WI38 (cell line): ENCODE results near the gene NUP214.
A peak's percentile ranks its signal among the peaks of the same experiment; 100 is the strongest.

Experiments
- H3K4me3 ChIP-seq: 2 replicates; pipeline ENCODE4 v1.5.1; 2011; ENCODE audit warnings: low read depth, mild to moderate bottlenecking, control low read depth, low read length
- TF ChIP-seq, protein P1 (sequence below): IDR thresholded peaks from 2 replicates; pipeline ENCODE4 v1.5.1; 2012; ENCODE audit warnings: low read depth, mild to moderate bottlenecking, control low read depth, low read length

The NUP214 gene

DNA sequence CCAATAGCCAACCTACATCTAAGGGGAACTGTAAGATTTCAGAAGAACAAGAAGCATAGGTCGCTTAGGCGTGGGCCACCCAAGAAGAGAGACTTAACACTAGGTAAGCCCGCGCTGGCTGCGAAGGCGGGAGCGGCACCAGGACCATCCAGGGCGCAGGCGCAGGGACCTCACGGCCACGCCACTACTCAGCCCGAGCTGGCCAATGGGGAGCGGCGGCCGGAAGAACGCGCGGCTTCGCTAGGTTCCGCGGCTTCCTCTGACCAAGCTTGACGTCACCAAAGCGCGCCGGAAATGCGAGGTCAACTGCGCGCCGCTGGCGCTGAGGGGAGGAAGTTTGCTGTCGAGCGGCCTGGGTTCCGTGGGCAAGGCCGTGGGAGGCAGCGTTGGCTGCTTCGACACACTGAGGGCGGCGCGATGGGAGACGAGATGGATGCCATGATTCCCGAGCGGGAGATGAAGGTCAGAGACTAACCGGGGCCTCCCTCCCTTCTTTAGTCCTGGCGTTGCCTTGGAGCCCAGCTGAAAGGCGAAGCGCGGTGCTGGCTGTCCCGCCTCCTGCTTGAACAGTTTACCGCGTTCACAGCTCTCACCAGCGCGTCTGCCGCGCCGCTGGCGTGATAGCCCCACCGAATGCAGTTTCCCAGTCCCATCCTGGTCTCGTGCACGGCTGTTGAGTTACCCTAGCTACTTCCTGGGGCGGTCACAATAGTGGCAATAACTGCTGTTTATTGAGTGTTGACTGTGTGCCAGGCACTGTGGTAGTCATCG is at the start of gene NUP214:
TSS of gene NUP214 (plus strand) at position 299 of the 771 bp plus-strand sequence. CDS start at position 418, 119 bp downstream.
- TF ChIP-seq, protein P1, sequence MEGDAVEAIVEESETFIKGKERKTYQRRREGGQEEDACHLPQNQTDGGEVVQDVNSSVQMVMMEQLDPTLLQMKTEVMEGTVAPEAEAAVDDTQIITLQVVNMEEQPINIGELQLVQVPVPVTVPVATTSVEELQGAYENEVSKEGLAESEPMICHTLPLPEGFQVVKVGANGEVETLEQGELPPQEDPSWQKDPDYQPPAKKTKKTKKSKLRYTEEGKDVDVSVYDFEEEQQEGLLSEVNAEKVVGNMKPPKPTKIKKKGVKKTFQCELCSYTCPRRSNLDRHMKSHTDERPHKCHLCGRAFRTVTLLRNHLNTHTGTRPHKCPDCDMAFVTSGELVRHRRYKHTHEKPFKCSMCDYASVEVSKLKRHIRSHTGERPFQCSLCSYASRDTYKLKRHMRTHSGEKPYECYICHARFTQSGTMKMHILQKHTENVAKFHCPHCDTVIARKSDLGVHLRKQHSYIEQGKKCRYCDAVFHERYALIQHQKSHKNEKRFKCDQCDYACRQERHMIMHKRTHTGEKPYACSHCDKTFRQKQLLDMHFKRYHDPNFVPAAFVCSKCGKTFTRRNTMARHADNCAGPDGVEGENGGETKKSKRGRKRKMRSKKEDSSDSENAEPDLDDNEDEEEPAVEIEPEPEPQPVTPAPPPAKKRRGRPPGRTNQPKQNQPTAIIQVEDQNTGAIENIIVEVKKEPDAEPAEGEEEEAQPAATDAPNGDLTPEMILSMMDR: no peak

GRCh38 chr9:131076347-131077195 is 48.8 kb upstream of the NUP214 start:
- no peak overlapping the region for H3K4me3 ChIP-seq
- TF ChIP-seq, protein P1: no peak

More for the DNA sequence above, at the start of gene NUP214:
- peak within 1 kb of the TSS; percentile 91 for H3K4me3 ChIP-seq

- no peak overlapping the region for H3K4me3 ChIP-seq
- TF ChIP-seq, protein P1: no peak
Measured at GRCh38 chr9:131078427-131079366, 46.7 kb upstream of the NUP214 start.

DNA sequence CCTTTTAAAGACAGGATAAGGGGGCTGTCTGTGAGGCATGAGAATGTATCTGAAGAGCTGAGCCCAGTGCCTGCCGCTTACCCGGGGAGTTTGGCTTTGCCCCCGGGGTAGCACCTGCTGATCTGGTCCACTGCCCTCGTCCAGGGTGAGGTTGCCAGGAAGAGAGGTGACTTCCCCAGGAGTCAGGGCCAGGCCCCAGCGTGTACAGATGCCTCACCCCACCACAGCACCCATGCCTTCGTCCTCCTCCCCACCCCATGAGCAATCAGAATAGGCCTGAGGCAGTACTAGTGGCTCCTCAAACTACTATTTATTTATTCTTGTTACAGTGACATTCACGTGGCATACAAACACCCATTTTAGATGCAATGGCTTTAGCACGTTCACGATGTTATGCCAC is 44.8 kb upstream of the NUP214 start:
- no peak overlapping the region for H3K4me3 ChIP-seq
- TF ChIP-seq, protein P1: no peak

GRCh38 chr9:131081868-131082267 is 43.5 kb upstream of the NUP214 start:
- no peak overlapping the region for H3K4me3 ChIP-seq
- TF ChIP-seq, protein P1: no peak

DNA sequence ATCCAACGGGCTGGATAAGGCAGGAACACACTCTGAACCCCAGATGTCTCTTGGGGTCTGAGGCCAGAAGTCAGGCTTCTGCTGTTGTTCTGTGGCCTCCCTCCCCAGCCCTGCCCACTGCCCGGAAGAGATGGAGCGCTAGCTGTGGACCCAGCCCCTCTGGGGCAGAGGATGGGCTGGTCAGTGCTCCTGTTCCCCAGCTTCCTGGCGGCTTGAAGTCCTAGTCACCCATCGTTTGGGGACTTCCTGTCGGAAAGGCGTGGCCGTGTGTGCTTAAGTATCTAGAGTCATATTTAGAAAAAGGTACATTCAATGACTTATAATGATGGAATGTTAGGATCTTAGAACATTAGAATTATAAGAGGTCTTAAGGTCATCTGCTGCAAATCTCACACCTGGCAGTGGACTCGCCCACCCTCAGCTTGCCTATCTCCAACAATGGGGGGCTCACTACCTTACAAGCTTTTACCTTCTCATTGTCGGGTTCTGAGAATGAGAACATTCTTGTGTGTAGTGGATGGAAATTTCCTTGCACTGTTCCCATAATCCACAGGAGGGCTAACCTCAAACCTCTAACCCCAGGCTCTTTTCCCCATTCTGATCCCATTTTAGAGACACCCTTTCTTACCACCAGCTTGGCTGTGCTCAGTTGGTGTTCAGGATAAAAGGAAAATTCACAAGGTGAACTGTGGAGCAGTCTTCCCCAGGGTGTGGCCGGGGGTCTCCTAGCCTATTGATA is 42.4 kb upstream of the NUP214 start:
- H3K4me3 ChIP-seq: no peak overlapping the region
- TF ChIP-seq, protein P1: no peak
